Stimulated activated CD4-positive, alpha-beta T cell treated with anti-CD3 and anti-CD28 coated beads, Interleukin-4, amount 100 ng/mL, for 4 hours (primary cell): Measurements from ENCODE around the gene TLE2.
"Not testable (repeated sequence)": the region's sequence is repeated elsewhere in the genome, so short reads cannot be mapped to it uniquely, and the experiment has no call there.

Experiments
- DNase-seq, 2 experiments: peaks; one replicate each; pipeline ENCODE4 v3.0.0-alpha.2; 2020

The TLE2 gene

DNA sequence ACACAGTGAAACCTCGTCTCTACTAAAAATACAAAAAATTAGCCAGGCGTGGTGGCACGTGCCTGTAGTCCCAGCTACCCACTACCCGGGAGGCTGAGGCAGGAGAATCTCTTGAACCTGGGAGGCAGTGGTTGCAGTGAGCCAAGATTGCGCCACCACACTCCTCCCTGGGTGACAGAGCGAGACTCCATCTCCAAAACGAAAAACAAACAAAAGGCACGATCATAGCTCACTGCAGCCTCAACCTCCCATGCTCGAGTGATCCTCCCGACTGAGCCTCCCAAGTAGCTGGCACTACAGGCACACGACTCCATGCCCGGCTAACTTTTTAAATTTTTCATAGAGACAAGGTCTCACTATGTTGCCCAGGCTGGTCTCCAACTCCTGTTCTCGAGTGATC lies 17.0 kb downstream of the TLE2 start:
- not testable (repeated sequence) for DNase-seq

DNA sequence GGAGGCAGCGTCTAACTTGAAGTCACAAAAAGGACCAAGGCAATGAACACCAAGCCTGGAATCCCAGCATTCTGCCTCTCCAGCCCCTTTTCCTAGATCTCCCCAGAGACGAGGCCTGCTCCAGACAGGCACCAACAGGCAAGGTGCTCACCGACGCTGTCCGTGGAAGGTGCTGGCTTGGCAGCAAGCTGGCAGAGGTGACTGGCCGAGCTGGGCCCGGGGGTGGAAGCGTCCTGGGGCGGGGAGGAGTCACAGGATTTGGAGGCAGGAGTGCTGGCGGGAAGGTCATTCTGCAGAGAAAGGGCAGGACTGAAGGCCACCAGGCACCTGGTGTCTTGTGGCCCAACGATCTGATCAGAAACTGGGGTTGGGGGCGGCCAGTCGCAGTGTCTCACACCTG lies 18.2 kb downstream of the TLE2 start:
- no peak for DNase-seq

DNA sequence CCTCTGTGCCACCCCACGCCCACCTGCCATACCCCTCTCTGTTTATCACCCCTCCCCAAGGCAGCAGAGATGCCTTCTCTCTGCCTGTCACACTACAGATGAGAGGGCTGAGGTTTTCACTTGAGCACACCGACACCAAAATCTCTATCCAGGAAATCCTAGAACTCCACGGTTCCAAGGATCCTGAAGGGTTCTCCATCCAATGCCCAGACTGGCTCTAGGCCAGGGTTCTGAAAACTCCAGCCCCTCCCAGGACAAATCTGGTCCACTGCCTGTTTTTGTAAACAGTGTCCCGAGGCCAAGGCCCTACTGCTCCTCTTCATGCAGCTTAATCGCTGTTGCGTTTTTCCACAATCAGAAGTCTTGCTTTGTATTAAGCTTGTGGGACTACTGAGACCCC lies 20.1 kb downstream of the TLE2 start:
- DNase-seq, result no peak

DNA sequence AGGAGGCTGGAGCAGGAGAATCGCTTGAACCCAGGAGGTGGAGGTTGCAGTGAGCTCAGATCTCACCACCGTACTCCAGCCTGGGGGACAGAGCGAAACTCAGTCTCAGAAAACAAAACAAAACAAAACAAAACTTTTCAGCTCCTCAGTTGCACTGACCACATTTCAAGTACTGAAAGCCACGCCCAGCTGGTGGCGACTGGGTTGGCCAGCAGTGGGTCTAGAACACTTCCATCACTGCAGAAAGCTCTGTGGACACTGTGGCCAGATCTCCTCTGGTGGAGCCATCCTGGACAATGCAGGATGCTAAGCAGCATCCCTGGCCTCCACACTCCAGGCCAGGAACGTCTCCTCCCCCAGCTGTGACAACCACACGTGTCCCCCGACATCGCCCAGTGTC lies 21.1 kb downstream of the TLE2 start:
- DNase-seq, result no peak

DNA sequence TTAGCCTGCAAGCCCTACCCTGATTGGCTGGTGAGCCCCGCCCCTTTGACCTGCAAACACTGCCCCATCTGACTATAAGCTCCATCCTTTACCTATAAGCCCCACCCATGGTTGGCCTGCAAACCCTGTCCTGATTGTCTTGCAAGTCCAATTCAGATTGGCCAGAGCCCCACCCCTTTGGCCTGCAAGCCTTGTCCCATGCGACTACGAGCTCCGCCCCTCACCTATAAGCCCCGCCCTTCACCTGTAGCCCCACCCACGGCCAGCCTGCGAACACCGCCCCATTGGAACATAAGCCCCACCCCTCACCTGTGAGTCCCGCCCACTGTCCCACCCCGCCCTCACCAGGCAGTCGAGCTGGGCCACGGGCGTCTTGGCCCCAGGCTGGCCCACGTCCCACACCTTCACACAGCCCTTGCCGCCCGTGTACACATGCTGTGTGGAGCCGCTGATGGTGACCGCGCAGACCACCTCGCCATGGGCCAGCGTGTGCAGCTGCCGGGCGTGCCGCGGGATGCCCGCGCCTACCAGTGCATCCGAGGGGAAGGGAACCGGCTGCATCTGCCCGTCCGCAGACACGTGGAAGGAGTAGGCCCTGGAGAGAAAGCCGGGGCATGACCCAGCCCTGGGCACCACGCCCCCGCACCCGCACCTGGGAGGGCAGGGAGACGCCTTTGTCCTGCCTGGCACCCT lies 22.9 kb downstream of the TLE2 start:
- peak; percentile 11 to 17 for DNase-seq

DNA sequence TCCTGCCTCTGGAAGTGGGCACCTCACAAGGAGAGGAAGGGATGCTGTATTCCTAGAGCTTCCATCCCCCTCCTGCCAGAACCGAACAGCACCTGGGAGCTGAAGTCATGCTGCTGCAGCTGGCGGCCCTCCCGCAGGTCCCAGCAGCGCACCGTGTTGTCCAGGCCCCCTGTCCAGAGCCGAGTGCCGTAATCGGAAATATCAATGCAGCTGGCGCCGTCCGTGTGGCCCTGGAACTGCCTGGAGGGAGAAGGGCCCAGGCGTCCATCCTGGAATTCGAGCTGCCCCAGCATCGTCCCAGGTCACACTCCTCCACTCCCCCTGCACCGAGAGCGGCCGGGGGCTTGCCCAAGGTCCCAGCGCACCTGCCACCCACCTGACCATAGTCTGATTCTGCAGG lies 23.7 kb downstream of the TLE2 start:
- no peak for DNase-seq

DNA sequence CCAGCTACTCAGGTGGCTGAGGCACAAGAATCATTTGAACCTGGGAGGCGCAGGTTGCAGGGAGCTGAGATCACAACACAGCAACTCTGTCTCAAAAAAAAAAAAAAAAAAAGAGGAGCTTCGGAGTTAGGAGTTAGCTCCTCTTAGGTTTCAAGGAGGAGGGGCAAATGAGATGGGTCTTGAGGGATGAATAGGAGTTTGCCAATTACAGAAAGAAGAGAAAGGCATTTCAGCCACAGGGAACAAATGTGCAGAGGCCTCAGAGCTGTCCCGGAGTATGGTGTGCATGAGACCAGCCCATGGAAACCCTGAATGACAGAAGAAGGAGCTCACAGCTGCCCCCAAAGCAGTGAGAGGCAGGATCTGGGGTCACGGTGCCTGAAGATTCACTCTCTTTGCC lies 24.6 kb downstream of the TLE2 start:
- DNase-seq, result no peak

DNA sequence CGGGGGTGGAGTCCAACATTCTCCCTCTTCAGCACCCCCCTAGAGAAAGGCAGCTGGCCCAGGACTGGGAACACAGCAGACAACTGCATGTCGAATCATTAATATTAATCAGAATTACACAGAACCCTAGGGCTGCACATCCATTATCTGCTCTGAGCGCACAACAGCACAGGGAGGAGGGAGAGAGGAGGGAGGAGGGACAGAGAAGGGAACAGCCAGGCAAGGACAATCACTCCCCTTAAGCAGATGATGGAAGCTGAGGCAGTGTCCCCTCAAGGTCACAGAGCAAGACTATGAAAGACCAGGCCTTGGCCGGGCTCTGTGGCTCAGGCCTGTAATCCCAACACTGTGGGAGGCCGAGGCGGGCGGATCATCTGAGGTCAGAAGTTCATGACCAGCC lies 26.0 kb downstream of the TLE2 start:
- DNase-seq, result no peak

DNA sequence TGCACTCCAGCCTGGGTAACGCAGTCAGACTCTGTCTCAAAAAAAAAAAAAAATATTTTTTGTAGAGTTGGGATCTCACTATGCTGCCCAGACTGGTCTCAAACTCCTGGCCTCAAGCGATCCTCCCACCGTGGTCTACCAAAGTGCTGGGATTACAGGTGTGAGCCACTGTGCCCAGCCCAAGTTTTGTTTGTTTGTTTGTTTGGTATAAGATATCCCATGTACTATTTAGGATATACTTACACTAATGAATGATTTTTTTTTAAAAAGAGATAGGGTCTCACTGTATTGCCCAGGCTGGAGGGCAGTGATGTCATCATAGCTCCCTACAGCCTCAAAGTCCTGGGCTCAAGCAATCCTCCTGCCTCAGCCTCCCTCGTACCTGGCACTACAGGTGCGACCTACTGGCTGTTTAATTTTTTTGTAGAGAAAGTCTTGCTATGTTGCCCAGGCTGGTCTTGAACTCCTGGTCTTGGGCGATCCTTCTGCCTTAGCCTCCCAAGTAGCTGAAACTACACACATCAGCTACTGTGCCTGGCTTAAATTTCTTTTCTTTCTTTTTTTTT lies 27.8 kb downstream of the TLE2 start:
- DNase-seq, result no peak

DNA sequence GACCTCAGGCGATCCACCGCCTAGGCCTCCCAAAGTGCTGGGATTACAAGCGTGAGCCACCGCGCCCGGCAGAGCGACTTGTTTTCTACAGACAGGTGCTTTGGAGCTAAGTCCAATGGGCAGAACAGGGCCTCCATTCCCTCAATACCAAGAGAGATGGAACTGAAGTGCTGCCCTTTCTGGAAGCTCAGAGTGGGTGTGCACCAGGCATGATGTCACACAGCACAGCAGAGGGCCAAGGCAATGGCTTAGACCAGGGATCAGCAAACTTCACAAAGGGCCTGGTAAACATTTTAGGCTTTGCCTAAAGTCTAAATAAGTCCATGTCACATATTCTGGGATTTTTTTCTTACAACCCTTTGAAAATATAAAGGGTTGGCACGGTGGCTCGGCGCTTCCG lies 30.4 kb downstream of the TLE2 start:
- DNase-seq, result no peak

DNA sequence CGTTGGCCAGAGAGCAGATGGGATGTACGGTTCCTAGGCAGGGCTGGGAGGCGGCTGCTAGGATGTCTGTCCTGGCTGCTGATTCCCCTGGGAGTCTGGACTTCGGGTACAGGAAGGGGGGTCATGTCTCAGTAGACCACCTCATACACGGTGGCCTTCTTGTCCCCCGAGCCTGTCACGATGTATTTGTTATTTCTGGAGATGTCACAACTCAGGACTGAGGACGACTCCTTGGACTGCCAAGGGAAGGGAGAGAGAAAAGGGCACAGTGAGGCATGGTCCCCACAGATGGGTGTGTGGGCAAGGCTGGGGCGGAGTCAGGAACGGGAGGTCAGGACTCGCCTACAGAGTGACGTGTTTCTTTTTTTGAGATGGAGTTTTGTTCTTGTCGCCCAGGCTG lies 31.4 kb downstream of the TLE2 start:
- no peak for DNase-seq

DNA sequence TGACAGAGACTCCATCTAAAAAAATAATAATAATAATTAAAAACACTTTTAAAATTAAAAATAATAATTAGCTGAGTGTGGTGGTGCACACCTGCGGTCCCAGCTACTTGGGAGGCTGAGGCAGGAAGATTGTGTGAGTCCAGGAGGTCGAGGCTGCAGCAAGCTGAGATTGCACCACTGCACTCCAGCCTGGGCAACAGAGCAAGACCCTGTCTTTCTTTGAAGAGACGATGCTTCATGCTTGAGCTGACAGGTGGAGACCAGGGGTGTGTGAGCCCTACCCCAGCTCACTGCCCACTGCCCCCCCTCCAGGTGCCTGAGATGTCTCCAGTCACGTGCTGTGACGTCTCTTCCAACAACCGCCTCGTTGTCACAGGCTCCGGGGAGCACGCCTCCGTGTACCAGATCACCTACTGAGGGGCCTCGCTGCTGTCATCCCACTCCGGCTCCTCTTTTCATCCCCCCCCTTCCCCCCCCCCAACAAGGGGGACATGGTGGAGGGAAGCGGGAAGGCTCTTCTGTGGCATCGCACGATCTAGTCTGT lies 34.4 kb downstream of the TLE2 start:
- DNase-seq, result no peak

DNA sequence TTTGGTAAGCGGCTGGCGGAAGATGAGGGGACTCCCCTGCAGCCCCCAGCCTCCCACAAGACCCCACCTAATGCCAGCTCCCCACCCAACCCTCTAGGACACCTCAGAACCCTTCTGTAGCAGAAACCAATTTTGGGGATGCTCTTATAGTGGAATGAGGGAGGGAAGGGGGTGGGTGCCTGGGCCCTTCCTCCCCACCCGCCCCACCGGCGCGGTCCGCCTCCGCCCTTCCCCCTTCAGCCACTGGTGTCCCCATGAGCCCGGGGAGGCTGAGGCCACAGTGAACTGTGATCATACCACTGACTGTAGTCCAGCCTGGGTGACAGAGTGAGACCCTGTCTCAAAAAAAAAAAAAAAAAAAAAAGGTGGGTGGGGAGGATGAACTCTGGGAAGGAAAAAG lies 35.5 kb downstream of the TLE2 start:
- no peak for DNase-seq

DNA sequence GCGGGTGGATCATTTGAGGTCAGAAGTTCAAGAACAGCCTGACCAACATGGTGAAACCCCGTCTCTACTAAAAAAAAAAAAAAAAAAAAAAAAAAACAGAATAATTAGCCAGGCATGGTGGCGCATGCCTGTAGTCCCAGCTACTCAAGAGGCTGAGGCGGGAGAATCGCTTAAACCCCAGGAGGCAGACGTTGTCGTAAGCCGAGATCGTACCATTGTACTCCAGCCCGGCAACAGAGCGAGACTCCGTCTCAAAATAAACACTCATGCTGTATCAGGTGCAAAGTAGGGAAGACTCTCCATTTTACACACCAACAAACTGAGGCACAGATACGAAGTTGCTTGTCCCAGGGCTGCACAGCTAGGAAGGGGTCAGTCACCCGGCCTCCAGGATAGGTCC lies 36.1 kb downstream of the TLE2 start:
- no peak for DNase-seq

DNA sequence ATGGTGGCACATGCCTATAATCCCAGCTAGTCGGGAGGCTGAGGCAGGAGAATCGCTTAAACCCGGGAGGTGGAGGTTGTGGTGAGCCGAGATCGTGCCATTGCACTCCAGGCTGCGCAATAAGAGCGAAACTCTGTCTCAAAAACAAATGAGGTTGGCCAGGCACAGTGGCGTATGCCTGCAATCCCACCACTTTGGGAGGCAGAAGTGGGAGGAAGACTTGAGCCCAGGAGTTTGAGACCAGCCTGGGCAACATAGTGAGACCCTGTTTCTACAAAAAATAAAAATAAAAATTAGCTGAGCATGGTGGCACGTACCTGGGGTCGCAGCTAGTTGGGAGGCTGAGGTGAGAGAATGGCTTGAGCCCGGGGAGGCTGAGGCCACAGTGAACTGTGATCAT lies 36.7 kb downstream of the TLE2 start:
- DNase-seq, result not testable (repeated sequence)

DNA sequence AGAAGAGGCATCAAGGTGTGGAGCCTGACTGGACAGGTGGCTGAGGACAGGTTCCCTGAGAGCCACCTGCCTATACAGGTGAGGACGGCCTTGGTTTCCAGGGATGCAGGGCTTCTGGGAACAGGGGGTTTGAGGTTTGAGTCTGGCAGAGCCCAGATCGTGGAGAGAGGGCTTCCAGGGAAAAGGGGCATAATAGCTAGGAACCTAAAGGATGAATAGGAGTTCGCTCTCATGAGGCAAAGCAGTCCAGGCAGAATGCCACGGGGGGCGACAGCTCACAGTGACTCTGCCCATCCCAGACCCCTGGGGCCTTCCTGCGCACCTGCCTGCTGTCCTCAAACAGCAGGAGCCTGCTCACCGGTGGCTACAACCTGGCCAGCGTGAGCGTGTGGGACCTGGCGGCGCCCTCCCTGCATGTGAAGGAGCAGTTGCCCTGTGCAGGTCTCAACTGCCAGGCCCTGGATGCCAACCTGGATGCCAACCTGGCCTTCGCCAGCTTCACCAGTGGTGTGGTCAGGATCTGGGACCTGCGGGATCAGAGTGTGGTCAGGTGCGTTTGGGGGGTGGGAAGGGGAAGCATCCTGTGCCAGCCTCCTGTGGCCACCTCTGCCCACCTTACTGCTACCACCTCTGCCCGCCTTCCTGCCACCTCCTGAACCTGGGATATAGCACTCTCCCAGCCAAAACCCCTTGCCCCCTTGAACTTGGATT lies 39.7 kb downstream of the TLE2 start:
- no peak for DNase-seq

DNA sequence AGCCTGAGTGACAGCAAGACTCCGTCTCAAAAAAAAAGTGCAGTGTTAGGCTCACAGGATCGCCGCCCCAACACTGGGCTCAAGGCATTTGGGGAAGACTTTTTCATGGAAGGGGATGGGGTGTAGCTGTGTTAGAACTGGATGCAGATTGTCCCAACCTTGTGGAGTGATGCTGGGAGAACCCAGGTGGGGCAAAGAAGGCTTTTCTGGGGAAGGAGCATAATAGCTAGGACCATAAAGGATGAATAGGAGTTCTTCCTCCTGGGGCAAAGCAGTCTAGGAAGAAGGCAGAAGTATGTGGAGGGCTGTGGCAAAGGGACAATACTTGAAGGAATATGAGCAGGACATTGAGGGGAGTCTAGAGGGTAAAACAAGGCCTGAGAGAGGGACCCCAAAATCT lies 40.5 kb downstream of the TLE2 start:
- DNase-seq, result no peak

DNA sequence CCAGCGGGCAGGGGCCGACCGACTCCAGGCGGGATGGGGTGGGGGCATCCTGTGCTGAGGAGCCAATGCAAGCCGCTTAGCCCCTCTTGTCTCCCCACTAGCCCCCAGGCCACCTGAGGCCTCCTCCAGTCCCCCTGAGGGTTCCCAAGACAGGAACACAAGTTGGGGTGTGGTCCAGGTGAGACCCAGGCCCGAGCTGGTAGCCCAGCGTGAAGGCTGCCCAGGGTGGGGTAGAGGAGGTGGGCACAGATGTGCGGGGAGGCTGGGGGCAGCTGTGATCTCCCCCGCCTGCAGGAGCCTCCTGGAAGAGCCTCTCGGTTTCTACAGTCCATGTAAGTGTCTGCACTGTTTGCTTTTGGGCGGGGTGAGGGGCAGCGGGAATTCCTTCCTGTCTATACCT lies 41.3 kb downstream of the TLE2 start:
- no peak for DNase-seq

DNA sequence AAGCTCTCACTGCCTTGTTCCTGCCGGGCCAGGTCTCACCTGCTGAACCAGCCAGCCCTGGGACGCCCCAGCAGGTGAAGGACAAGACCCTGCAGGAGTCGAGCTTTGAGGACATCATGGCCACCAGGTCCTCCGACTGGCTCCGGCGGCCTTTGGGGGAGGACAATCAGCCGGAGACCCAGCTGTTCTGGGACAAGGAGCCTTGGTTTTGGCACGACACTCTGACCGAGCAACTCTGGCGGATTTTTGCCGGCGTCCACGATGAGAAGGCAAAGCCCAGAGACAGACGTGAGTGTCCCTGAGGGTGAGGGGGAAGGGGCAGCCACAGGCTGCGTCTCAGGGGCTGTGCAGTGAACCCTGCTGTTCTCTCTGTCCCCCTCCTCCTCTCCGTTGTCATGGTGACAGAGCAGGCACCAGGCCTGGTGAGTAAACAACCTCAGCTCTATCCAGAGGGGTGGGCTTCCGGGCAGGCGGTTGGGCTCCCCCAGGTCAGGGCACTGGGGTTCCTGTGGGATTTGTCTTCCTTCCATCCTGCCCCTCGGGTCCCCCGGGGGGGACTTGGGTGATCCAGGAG lies 42.0 kb downstream of the TLE2 start:
- no peak for DNase-seq

DNA sequence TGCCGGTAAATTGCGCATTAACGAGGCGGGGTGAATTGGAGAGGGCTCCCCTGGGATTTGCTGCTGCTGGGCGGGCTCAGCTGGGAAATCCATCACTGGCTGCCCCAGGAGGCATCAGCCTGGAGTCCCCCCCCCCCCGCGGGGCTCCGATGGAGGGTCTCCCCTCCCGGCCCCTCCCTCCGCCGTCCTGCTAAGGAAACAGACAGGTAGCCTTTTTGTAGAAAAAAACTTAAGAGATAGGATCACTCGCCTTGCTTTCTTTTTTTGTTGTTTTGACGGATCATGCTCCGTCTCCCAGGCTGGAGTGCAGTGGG lies 44.9 kb downstream of the TLE2 start:
- DNase-seq, result no peak

DNA sequence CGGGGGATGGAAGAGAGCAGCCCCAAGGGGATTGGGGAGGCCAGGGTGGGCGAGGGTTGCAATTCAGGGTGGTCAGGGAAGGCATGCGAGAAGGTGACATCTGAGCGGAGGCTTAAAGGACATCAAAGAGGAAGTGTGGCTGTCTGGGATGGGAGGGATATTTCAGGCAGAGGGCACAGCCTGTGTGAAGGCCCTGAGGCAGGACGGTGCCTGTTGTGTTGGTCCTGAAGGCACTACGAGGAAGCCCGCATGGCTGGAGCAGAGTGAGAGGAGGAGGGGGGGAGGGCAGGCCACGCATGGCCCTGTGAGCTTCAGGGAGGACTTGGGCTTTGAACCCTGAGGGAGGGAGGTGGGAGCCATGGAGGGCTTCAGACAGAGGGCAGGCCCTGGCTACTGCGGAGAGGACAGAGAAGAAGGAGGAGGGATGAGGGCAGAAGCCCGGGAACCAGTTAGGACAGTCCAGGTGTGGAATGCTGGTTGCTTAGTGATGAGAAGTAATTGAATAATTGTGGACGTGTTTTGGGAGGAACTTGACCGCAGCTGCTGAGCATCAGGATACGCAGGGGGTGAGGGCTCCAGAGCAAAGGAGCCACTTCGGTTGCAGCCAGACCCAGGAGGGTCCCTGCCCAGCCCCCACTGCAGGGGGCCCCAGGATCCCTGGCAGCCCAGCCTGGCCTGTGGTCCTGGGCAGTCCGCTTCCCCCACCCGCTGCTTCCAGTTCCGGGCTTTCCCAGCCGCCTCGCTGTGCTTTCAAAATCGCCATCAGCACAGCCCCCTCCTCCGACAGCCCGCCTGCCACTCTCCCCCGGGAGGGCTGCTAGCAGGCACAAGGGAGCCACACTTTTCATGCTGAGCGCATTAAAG lies 45.5 kb downstream of the TLE2 start:
- no peak for DNase-seq

DNA sequence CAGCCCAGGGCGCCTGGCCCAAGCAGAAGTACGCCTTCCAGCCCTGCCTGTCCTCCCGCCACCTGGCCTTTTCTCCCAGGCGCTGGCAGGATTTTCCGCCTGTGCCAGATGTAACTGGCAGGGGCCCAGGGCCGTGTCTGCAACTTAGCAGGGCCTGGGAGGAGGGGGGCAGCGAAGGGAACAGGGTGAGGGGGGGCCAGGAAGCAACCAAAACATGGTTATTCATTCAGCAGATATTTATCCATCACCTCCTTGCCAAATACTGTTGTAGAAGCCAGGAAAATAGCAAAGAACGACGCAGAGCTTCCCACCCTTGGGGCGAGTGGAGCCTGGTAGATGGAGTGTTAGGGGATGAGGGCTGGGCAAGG lies 46.1 kb downstream of the TLE2 start:
- no peak for DNase-seq

DNA sequence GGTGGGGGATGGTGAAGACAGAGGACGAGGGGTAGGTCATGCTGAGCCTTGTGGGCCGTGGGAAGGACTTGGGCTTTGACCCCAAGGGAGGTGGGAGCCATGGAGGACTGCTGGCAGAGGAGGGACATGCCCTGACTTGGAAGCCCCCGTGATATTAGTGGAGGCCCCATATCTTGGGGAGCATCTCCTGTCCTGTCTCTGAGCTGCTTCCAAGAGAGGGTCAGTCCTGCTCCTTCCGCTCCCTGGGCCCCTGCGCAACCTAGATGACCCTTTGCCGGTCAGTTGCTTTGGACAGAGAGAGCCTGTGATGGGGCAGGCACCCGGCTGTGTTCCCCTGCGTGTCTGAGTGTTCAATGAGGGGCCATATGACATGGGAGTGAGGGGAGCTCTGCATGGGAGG lies 46.5 kb downstream of the TLE2 start:
- no peak for DNase-seq
